CD4-positive, alpha-beta T cell treated with Interleukin-17A for 1 hour (primary cell): ENCODE measurements around the gene CDKN1C.

Source experiments
- DNase-seq: peaks from one replicate; pipeline ENCODE4 v3.0.0-alpha.2; 2020

The CDKN1C gene

DNA sequence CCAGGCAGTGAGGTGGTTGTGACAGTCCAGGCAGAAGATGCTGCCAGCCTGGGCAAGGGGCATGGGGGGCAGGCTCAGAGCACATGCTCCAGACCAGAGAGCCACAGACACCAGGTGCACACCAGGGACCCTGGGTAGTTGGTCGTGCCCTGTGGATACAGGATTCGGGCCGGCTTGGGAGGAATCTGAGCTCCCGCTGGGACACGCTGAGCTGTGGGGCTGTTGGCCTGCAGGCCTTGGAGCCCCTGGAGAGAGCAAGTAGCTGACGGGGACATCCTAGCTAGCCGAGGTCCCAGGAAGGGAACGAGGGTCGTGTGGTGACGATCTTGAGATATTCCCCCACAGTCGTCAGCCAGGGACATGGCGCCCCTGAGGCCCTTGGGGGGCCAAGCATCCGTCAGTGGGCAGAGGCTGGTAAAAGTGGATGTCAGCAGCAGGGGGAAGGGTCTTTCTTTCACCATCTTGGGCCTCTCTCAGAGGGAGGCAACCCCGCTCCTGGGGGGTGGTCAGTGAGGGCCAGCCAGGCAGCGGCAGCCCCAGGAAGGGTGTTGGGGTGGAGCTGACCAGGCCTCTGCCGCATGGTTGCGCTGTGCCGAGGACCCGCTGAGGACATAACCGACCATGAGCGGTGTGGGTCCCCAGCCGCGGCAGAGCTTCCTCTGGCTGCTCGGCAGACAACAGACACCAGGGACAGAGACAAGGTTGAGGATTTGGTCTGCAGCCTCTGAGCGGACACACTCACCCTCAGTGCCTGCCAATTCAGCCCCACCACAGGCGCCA, 44.0 kb downstream of the CDKN1C start:
- DNase-seq, result no peak

DNA sequence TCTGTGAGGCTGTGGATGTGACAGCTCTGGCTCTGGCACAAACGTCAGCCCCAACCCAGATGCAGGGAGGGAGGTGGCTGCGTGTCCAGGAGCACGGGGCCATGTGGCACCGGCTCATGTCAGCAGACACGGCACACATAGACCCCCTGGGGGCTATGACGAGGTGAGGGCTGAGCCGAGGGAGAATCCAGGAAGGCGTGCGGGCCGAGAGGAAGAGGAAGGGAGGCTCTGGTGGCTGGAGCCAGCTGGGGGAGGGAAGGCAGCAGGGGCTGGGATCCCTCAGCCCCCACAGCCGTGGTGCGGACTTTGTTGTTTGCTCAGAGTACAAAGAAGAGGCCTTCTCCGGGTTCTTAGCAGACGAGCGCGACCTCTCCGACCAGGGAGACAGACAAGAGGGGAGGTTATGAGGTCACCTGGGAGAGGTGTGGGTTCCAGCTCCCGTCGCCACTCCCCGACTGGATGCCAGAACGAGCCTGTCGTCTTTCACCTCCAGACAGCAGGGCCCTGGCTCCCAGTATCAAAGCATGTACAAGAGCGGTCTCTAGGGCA, 46.1 kb downstream of the CDKN1C start:
- DNase-seq, result no peak

DNA sequence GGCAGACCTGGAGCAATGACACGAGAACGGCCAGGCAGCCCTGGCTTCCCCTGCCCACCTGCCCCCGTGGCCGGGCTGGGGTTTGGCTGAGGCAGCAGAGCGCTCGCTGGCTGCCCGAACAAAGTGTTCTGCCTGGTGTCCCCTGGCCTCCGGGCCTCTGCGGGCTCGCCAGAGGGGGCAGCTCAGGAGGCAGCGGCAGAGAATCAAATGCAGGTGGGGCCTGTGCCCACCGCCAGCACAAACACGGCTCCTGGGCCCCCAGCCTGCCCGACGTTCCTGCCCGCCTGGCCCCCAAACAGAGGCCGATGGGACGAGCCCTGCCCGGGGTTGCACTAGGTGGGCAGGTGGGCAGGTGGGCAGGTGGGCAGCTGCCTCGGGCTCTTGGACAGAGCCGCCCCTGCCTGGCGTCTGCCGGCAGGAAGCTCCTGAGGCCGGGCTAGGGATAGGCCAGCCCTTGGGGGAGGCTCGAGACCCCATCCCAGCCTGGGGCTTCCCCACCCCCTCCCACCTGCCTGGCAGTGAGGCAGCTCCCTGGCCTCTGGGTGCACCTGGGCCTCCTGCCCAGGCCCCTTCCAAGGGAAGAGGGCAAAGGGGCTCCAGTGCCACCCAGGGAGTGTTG, 46.8 kb downstream of the CDKN1C start:
- DNase-seq, result no peak

DNA sequence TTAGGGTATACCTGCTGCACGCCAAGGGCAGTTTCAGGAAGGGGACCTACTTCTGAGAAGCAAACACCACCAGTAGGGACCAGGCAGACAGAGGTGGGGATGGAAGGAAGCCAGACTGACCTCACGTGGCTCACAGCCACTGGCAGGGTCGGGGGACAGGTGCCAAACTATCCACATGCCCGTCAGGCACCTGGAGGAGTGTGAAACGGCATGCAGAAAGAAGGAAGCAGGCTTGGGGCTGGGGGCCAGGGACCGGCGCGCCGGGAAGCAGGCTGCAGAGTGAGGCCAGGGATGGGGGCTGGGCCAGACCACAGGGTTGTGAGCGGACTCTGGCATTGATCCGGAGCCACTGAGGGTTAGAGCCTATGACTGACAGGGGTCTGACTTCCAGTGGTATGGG, 47.5 kb downstream of the CDKN1C start:
- DNase-seq, result no peak

DNA sequence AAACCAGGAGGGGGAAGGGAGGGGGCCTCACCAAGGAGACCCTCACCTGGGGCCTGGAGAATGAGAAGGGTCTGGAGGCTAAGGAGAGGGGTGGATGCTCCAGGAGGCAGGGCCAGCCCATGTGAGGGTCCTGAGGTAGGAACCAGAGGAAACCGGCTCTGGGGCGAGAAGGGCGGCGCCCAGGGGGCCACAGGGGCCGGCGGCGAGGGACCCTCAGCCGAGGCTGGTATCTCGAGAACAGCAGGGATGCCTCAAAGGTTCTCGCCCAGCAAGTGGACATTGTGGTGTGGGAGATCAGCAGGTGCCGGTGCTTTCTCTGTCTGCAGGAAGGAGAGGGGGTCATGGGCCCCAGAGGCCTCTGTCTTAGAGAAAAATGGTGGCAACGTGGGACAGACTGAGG, 47.9 kb downstream of the CDKN1C start:
- no peak for DNase-seq

DNA sequence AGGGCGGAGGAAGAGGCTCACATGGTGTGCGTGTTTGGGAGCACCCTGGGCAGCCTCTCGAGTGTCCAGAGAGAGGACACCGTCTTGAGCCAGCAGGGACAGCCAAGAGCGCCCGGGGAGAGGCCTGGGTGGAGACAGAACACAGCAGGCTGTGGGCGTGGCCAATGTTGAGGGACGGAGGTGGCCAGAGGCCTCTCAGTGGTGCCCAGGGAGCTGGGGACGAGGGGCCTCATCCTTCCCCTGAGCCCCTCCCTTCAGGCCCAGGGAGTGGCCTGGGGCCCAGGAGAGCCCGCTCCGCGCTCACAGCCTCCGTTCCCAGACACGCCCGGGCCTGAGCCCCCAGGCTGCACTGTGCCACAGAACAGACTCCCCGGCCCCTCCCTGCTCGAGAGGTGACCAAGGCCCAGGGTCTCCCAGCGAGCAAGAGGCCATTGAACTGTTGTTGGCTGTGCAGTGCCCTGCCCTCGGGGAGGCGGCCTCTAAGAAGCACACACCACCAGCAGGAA, 48.4 kb downstream of the CDKN1C start:
- DNase-seq, result peak; percentile 2

DNA sequence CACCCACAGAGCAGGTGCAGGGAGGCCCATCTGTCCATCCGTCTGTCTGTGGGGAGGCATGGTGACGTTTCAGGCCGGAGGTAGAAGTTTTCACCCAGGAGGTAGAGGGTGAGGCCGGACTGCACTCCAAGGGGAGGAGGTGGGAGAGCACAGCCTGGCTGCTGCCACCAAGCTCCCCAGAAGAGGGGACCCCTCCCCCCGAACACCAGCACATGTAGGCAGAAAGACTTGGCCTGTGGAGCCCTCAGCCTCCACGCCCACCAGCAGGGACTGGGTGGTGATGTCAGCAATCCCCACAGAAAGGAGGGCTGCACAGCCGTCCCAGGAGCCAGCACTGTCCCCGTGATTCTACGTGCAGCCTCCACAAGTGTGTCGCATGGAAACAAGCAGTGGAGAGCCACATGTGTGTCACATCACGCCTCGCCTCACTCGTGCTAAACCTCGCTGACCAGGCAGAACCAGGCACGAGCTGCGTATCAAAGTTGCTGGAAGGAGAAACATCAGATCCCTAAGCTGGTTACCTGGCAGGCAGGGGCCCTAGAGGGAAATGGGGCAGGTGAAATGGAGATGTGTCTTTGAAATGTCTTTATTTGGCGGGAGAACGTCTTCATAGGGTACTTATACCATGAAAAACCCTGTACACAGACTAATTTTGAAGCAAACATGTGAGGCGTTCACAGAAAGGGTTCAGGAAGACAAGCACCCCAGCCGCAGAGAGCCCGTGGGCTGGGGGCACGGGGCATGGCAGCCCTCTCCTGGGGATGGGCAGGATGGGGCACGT, 49.1 kb downstream of the CDKN1C start:
- DNase-seq, result no peak

DNA sequence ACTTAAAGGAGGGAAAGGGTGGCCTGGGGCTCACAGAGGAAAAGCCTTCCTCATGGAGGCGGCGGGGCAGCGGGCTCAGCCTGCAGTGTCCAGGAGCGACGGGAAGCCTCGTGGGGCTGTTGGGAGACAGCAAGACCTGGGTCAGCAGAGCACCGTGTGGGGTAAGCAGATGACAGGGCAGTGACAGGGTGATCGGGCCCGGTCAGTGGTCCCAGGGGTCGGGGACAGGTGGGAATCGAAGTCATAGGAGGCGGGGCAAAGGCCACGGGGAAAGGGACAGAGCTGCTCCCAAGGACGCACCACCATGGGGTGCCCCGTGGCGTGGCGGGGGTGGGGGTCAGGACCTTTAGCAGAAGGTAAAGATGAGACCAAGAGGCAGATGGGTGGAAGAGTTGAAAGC, 49.8 kb downstream of the CDKN1C start:
- no peak for DNase-seq

DNA sequence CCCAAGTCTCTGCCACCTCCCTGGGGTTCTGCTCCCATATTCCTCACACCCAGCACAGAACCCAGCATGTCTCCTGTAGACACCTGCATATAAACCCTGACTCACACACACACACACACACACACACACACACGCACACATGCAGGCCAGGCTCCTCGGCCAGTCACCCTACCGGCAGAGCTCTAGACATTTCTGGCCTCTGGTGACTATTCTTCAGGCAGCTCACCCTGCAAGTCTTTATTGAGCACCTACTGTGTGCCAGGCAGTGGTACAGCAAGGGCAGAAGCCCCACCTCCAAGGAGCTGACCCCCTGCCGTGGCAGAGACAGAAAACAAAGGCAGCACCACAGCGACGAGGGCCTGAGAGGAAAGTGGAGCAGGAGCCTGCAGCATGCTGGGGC, 50.3 kb downstream of the CDKN1C start:
- DNase-seq, result no peak

DNA sequence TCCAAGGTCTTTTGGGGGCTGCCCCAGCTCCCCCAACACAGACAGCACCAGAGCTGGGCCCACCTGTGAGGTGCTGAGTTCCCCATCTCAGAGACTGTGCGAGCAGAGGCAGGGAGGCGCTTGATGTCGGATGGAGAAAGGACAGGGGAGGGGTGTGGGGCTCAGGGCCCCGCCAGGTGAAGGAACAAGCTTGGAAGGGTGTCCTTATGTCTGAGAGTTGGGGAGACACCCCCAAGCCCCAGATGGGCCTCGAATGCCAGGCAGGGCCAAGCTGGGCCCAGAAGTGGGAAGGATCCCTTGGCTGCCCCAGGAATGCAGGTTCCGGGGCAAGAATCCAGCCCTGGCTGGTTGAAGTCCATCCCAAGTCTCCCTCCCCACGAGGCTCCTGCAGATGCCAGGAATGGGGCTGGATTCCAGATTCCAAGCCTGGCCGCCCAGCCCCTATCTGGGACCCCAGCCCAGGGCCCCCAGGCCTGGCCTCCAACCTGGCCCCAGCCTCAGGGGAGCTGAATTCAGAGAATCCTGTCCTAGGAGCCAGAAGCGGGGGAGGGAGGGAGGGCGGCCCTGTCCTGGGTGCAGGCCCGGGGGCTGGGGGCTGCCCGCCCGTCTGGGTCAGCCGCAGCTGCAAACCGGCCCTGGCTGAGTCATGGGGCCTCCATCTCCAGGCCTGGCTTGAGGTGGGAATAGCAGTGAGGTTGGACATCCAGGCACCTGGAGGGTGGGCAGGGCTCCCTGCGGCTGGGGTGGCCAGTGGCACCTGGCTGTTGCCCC, 50.9 kb downstream of the CDKN1C start:
- DNase-seq, result no peak

DNA sequence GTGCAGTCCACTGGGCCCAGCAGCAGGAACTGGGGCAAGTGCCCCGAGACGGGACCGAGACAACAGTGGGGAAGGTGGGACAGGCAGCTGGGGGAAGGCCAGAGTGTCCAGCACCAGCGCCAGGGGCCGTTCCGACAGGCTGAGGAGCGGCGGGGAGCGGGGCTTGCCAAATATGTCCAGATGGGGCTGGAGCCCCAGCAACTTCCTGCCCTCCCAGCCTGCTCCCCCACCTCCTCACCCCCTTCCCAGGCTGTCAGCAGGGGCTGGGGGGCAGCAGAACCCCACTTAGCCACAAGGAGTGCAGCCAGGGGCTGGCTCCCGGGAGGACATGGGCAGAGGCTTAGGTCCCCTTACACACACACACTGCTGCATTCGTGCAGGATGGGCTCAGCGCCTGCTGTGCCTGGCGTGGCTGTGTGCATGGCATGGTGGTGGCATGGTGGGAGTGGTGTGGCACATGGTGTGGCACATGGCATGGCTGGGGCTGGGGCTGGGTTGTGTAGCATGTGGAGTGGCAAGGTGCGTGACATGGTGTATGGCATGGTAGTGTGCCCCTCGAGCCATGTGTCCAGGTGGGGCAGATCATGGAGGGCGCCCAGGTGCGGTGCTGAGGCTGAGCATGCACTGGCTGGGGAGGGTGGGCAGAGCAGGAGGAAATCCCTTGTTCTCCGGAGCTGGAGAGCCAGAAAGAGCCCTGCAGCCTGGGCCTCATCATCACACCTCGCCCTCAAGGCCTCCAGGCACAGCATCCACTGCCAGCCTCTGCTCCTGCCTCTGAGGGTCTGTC, 51.7 kb downstream of the CDKN1C start:
- no peak for DNase-seq
